Mucosa of descending colon (tissue), 3 donors: ENCODE data around the gene TKFC. TPM values are rescaled to one million over a fixed set of nuclear protein-coding genes. Genes with fewer than 3 reads are reported as not detected.

Source experiments
- ATAC-seq: fragments of 200-7000 bp; cut with Tn5 transposase; one replicate; pipeline ENCODE4 v1.9.1; 2020; ENCODE audit warnings: mild to moderate bottlenecking, moderate library complexity
- DNase-seq, 3 donors: peaks; one replicate each; pipeline ENCODE4 v3.0.0-alpha.2; 2020
- H3K36me3 ChIP-seq: fragments of 200-600 bp; one replicate; pipeline ENCODE4 v1.8.0; 2021; ENCODE audit warnings: low read depth, mild to moderate bottlenecking
- H3K4me1 ChIP-seq: fragments of 200-600 bp; one replicate; pipeline ENCODE4 v1.8.0; 2021; ENCODE audit warnings: low read depth, mild to moderate bottlenecking
- H3K4me3 ChIP-seq: fragments of 200-600 bp; one replicate; pipeline ENCODE4 v1.8.0; 2021; ENCODE audit warnings: mild to moderate bottlenecking
- H3K9me3 ChIP-seq: fragments of 200-600 bp; one replicate; pipeline ENCODE4 v1.8.0; 2021; ENCODE audit warnings: mild to moderate bottlenecking
- CTCF ChIP-seq: fragments of 200-600 bp; IDR thresholded peaks from one replicate; pipeline ENCODE4 v1.8.0; 2022; ENCODE audit warnings: antibody characterized with exemption, mild to moderate bottlenecking
- intact Hi-C, 2 donors: fragments of 100-400 bp; cut with DNase I in 1 of 2; cut with micrococcal nuclease in 1 of 2; formaldehyde crosslinking; loops; one replicate each; pipeline versions ENCODE4 v1.11.0 to v1.11.1; 2022; cut with DNase I, micrococcal nuclease
- total RNA-seq, 3 donors: library from RNA; stranded (reverse); fragmentation: NEBNext Ultra II Directional in 2 of 3; extraction: Animal tissue kit (Norgen Biotek cat#: 25700) in 2 of 3; gene quantifications; one replicate each; pipeline versions ENCODE4 v1.2.1 to v1.2.4, GENCODE V29; 2021 to 2023
- donor health status: DM: no; HTN: no; CAD: no; lungs with moderate emphysema.
- donor health status: DM: no; HTN: no; CAD: no.
- donor health status: DM: no; HTN: yes; CAD: no.

Gene TKFC
- total RNA-seq, 3 donors from 2014 or later, result 30.9 to 78.8 (median 63.1) TPM

GRCh38 chr11:61337706-61338470, 4.9 kb downstream of the TKFC start:
- Histone ChIP-seq H3K36me3 (no peaks in the 10 kb centered on the region), H3K9me3 (no peaks in the 10 kb centered on the region), H3K4me3 (no peak overlapping the region), H3K4me1 (peaks cover 14% of the 10 kb centered on the region)
- no peak for ATAC-seq
- TF ChIP-seq CTCF, result no peak
- DNase-seq, result no peak
- intact Hi-C loops, result loop anchor here (2.0 to 5.0 kb wide), 2 partner anchors 44 to 47 kb away; no protein-coding TSS in a partner anchor

GRCh38 chr11:61338783-61339489, 5.9 kb downstream of the TKFC start:
- H3K4me3 ChIP-seq, result no peak overlapping the region
- DNase-seq (no peak), ATAC-seq (no peak)
- H3K36me3 ChIP-seq, result no peaks in the 10 kb centered on the region
- intact Hi-C loops, result loop anchor here in 1 of 2 donors (5.0 kb wide), 1 partner anchor 43 kb away; no protein-coding TSS in a partner anchor
- no peak for TF ChIP-seq CTCF
- H3K9me3 ChIP-seq, result no peaks in the 10 kb centered on the region
- H3K4me1 ChIP-seq, result peaks cover 12% of the 10 kb centered on the region

- H3K4me1 ChIP-seq, result peaks cover 12% of the 10 kb centered on the region
- H3K36me3 ChIP-seq, result no peaks in the 10 kb centered on the region
- ATAC-seq (no peak), DNase-seq (no peak)
- no peak overlapping the region for H3K4me3 ChIP-seq
- no peaks in the 10 kb centered on the region for H3K9me3 ChIP-seq
- no peak for TF ChIP-seq CTCF
- intact Hi-C loops, result loop anchor here in 1 of 2 donors (5.0 kb wide), 1 partner anchor 43 kb away; no protein-coding TSS in a partner anchor
Measured at GRCh38 chr11:61339490-61339878, 6.5 kb downstream of the TKFC start.

GRCh38 chr11:61340979-61341378, 8.0 kb downstream of the TKFC start:
- Histone ChIP-seq H3K4me3 (no peak overlapping the region), H3K9me3 (no peaks in the 10 kb centered on the region), H3K36me3 (no peaks in the 10 kb centered on the region), H3K4me1 (peaks cover 3% of the 10 kb centered on the region)
- no peak for TF ChIP-seq CTCF
- ATAC-seq (no peak), DNase-seq (no peak)
- intact Hi-C loops, result no loop called here

GRCh38 chr11:61341706-61342105, 8.7 kb downstream of the TKFC start:
- no peak for ATAC-seq
- no peak for TF ChIP-seq CTCF
- H3K4me3 ChIP-seq, result no peak overlapping the region
- no peaks in the 10 kb centered on the region for H3K9me3 ChIP-seq
- no peak for DNase-seq
- intact Hi-C loops, result no loop called here
- no peaks in the 10 kb centered on the region for H3K36me3 ChIP-seq
- peaks cover 6% of the 10 kb centered on the region for H3K4me1 ChIP-seq
